GM13976 (cell line): ENCODE measurements around the gene HHATL.

ENCODE experiments used
- DNase-seq: peaks from one replicate; pipeline ENCODE4 v3.0.0; 2012; ENCODE audit warnings: low spot score
- in situ Hi-C: fragments of 300-500 bp; cut with MboI; formaldehyde crosslinking; loops from one replicate; pipeline ENCODE4 v1.12.0; 2022; ENCODE audit warnings: low sequenced_read_pairs, mixed read lengths, inconsistent platforms; ENCODE audit not compliant: unreplicated experiment
- TF ChIP-seq, protein P1 (sequence below): IDR thresholded peaks from 2 replicates; pipeline ENCODE4 v1.5.1; 2012; ENCODE audit warnings: borderline replicate concordance, mild to moderate bottlenecking; ENCODE audit not compliant: insufficient read depth; ENCODE audit errors: extremely low read depth, missing control alignments, control extremely low read depth

Gene HHATL

DNA sequence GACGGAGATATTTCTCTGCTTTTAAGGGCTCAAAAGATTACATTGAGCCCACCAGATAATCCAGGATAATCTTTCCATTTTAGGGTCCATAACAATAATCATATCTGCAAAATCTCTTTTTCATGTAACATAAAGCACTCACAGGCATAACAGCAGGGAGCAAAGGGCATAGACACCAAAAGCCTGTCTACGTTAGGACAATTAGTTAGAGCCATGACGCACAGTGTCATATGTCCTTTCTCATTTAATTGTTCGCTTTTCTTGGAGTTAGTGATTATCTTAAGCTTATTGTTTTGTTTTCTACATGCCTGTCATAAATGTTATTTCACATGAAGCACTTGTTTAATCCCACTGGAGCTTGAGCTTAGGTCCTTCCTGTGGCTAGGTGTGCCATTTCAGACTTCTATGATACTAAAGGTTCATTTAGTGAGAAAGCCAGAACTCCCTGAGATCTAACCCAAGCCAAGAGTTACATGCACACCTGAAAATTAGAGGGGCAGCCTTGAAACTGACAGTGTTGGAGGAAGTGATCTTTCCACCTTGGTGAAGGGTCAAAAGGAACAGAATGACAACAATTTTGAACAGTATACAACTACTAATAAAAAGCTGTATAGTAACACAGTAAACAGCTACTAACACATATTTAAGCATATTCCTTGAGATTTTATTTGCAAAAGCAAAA, 11.7 kb upstream of the HHATL start:
- in situ Hi-C loops, result no loop called here
- TF ChIP-seq, protein P1, sequence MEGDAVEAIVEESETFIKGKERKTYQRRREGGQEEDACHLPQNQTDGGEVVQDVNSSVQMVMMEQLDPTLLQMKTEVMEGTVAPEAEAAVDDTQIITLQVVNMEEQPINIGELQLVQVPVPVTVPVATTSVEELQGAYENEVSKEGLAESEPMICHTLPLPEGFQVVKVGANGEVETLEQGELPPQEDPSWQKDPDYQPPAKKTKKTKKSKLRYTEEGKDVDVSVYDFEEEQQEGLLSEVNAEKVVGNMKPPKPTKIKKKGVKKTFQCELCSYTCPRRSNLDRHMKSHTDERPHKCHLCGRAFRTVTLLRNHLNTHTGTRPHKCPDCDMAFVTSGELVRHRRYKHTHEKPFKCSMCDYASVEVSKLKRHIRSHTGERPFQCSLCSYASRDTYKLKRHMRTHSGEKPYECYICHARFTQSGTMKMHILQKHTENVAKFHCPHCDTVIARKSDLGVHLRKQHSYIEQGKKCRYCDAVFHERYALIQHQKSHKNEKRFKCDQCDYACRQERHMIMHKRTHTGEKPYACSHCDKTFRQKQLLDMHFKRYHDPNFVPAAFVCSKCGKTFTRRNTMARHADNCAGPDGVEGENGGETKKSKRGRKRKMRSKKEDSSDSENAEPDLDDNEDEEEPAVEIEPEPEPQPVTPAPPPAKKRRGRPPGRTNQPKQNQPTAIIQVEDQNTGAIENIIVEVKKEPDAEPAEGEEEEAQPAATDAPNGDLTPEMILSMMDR, result no peak
- no peak for DNase-seq

DNA sequence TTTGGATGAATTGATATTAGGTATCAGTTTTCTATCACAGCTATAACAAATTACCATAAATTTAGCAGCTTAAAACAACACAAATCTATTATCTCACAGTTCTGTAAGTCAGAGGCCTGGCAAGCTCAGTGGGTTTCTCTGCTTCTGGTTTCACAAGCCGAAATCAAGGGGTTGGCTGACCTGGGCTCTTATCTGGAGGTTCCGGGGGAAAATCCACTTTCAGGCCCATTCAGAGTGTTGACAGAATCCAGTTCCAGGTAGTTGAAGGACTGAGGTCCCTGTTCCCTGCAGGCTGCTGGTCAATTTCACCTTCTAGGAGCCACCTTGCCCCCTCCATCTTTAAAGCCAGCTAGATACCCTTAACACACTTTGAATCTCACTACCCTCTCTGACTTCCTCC, 11.1 kb upstream of the HHATL start:
- TF ChIP-seq, protein P1, result no peak
- DNase-seq, result no peak
- in situ Hi-C loops, result no loop called here

DNA sequence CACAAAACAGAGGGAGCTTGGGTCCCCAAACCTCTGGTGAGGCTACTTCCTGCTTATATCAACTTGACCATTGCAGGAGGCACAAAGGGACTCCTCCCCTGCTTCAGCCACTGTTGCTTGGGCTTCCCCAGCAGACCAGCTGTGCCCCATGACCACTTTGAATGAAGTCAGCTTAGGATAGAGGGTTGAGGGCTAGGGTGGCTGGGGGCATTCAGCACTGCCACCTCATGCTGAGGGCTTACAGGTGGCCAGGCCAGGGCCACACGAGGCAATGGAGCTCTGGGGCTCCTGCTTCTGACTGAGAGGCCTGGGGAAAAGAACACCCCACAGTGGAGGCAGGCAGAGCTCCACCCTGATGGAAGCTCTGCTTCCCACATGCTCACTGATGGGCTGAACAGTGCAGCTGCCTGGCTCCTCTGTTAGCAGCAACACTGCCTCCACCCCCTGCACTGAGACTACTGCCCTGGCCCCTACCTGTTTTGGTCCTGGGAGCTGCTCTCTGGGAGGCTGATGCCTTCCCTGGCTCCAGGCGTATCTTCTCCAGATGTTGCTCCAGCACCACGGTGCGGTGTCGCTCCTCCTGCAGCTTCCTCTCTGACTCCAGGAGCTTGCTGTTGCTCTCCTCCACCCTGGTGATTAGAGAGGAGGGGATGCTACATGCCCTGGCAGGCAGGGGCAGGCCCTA, 10.2 kb upstream of the HHATL start:
- in situ Hi-C loops, result no loop called here
- no peak for DNase-seq
- TF ChIP-seq, protein P1, result no peak

DNA sequence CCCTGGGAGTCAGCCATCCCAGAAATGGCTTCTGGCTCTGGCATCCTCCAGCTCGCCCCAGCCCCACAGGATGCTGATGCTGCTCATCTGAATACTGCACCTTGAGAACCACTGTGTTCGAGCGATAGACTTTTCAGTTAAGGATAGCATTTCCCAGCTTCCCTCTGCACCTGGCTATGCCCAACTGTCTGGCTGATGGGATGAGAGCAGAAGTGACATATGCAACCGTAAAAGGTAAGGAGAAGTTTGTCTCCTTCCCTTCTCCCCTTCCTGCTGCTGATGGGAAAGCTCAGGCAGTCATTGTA, 9.7 kb upstream of the HHATL start:
- no peak for DNase-seq
- in situ Hi-C loops, result no loop called here
- TF ChIP-seq, protein P1, result no peak

DNA sequence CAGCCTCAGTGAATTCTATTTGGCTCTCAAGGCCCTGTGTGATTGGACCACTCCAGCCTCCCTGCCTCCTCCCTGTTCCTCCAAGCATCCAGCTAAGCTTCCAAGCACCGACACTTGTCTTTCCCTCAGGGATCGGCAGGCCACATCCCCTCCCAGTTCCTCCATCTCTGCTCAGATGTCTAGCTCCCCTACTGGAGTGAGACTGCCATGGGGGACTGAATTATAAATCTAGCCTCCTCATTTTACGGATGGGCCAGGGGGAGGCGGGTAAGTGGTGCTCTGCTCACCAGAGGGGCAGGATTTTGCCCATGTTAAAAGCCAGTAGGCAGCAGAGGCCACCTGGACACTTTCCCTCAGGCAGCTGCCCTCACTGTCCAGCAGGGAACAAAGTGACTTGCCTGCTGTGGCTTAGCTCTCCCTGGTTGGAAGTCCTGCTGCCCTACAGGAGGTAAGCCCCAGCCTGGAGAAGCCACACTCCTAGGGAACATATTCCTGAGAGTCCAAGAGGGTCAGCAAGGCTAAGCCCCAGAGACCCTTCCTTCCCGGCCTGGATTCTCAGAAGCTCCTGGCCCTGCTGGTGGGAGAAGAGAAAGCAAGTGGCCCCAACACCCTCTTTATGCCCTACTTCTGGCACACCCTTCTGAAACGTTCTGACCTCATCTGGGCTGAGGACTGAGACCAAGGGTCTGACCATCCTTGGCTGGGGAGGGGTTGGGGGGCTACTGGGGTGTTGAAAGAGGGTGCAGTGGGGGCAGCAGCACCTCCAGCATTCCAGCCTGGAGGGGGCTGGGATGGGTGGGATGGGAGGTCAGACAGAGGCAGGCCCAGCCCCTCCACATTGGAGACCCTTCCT, 9.1 kb upstream of the HHATL start:
- no peak for DNase-seq
- TF ChIP-seq, protein P1, result no peak
- in situ Hi-C loops, result no loop called here

DNA sequence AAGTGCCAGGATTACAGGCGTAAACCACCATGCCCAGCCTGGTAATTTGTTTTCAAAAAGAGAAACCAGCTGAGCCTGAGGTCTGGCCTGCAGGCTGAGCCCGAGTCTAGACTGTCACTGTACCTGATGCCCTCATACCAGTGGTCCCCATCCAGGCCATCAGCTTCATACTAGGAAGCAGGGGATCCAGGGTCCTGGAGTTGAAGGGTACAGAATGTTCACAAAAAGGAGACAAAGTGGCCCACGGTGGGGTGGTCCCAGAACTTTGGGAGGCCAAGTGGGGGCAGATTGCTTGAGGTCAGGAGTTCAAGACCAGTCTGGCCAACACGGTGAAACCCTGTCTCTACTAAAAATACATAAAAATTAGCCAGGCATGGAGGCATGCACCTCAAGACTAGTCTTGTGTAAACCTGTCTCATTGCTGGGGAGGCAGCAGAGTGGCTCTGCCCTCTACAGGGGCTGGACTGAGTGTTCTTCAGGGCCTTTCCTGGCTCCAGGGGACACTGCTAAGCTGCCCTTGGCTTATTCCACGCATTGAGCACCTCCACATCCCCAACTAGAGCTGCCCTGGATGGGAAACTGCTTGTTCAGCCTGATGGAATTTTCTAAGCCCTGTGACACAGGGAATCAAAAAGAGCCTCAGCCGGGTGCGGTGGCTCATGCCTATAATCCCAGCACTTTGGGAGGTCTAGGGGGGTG, 7.9 kb upstream of the HHATL start:
- TF ChIP-seq, protein P1, result no peak
- DNase-seq, result no peak
- in situ Hi-C loops, result no loop called here
